WERI-Rb-1 (cell line): ENCODE results near the gene UBE2J2.

ENCODE experiments used
- DNase-seq: peaks from one replicate; pipeline ENCODE4 v3.0.0-alpha.2; 2020
- H3K27ac ChIP-seq: fragments of 250-450 bp; sonication (Bioruptor Pico); 2 replicates; pipeline ENCODE4 v1.5.1; 2020; ENCODE audit warnings: mild to moderate bottlenecking, moderate library complexity
- H3K27me3 ChIP-seq: fragments of 250-450 bp; sonication (Bioruptor Pico); 2 replicates; pipeline ENCODE4 v1.5.1; 2021; ENCODE audit warnings: mild to moderate bottlenecking, low read depth, moderate library complexity; ENCODE audit not compliant: insufficient read depth, severe bottlenecking
- H3K36me3 ChIP-seq: fragments of 250-450 bp; sonication (Bioruptor Pico); 2 replicates; pipeline ENCODE4 v1.5.1; 2020; ENCODE audit warnings: mild to moderate bottlenecking, moderate library complexity
- H3K4me3 ChIP-seq: 2 replicates; pipeline ENCODE4 v1.5.1; 2011; ENCODE audit warnings: low read depth, mild to moderate bottlenecking, control low read depth, low read length
- H3K9me3 ChIP-seq: fragments of 250-450 bp; sonication (Bioruptor Pico); 2 replicates; pipeline ENCODE4 v1.5.1; 2021; ENCODE audit warnings: mild to moderate bottlenecking, moderate library complexity; ENCODE audit not compliant: severe bottlenecking
- CTCF ChIP-seq: IDR thresholded peaks from 2 replicates; pipeline ENCODE4 v1.5.1; 2011; ENCODE audit warnings: low read depth, mild to moderate bottlenecking, control low read depth, inconsistent platforms, low read length

The UBE2J2 gene

GRCh38 chr1:1210726-1211540 is 62.7 kb downstream of the UBE2J2 start:
- DNase-seq, result no peak
- peaks cover 4% of the 10 kb centered on the region for H3K36me3 ChIP-seq
- H3K4me3 ChIP-seq, result no peak overlapping the region
- H3K27ac ChIP-seq, result no peak overlapping the region
- TF ChIP-seq CTCF, result no peak
- H3K9me3 ChIP-seq, result no peaks in the 10 kb centered on the region
- H3K27me3 ChIP-seq, result no peaks in the 10 kb centered on the region

- no peak overlapping the region for H3K4me3 ChIP-seq
- DNase-seq, result no peak
- TF ChIP-seq CTCF, result no peak
- no peaks in the 10 kb centered on the region for H3K36me3 ChIP-seq
- H3K9me3 ChIP-seq, result no peaks in the 10 kb centered on the region
- no peaks in the 10 kb centered on the region for H3K27me3 ChIP-seq
- no peak overlapping the region for H3K27ac ChIP-seq
Measured at GRCh38 chr1:1208713-1209433, 64.8 kb downstream of the UBE2J2 start.

GRCh38 chr1:1207571-1207892 is 66.1 kb downstream of the UBE2J2 start:
- H3K27me3 ChIP-seq, result no peaks in the 10 kb centered on the region
- DNase-seq, result no peak

GRCh38 chr1:1206966-1207531 is 66.6 kb downstream of the UBE2J2 start:
- no peaks in the 10 kb centered on the region for H3K36me3 ChIP-seq
- peak; percentile 37 for TF ChIP-seq CTCF
- no peaks in the 10 kb centered on the region for H3K9me3 ChIP-seq
- H3K27me3 ChIP-seq, result no peaks in the 10 kb centered on the region
- no peak overlapping the region for H3K27ac ChIP-seq
- peak overlapping the region; percentile 35; the same call in 1 of the 2 replicates for H3K4me3 ChIP-seq
- DNase-seq, result no peak

More at GRCh38 chr1:1207571-1207892, 66.1 kb downstream of the UBE2J2 start:
- no peak for TF ChIP-seq CTCF
- Histone ChIP-seq H3K27ac (no peak overlapping the region), H3K9me3 (no peaks in the 10 kb centered on the region), H3K4me3 (no peak overlapping the region), H3K36me3 (no peaks in the 10 kb centered on the region)

GRCh38 chr1:1206376-1206965 is 67.2 kb downstream of the UBE2J2 start, which contains the start of gene TNFRSF18:
Gene TNFRSF18 (minus strand): TSS chr1:1206592. CDS start chr1:1206571, 21 bp downstream.
- no peaks in the 10 kb centered on the region for H3K27me3 ChIP-seq
- no peak for TF ChIP-seq CTCF
- H3K27ac ChIP-seq, result no peak within 1 kb of the TSS
- peak within 1 kb of the TSS; percentile 35 for H3K4me3 ChIP-seq
- H3K9me3 ChIP-seq, result no peaks in the 10 kb centered on the region
- DNase-seq, result peak; percentile 50
- no peaks in the 10 kb centered on the region for H3K36me3 ChIP-seq
